ENCODE data around the gene FXYD2.
"Not testable (repeated sequence)": the region's sequence is repeated elsewhere in the genome, so short reads cannot be mapped to it uniquely, and the experiment has no call there.

The FXYD2 gene

DNA sequence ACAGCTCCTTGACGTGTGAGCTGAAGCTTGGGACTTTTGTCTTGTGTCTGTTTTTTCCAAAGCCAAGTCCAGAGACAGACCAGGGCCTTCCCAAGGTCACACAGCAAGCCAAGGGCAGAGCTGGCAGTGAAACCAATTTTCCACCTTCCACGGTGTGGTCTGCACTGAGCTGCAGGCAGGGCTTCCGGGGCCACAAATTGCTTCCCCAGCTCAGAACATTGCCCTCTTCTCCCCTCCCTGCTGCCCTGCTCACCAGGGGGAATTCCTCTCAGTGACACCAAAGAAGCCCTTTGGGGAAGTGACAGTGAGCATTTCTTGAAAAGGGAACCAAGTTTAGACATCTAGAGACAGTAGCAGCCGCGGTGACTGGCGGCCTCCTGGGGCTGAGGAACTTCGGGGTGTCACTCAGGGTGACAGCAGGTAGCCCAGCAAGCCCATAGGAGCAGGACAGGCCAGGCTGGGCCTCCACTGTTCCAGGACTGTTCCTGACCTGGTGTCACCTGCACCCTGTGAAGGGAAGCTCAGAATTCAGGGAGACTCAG, 9.2 kb downstream of the FXYD2 start:
- Histone ChIP-seq H3K79me2 (ENCODE audit: insufficient read depth, low read length) (no peaks in the 10 kb centered on the region), H3K4me3 (ENCODE audit: low read depth, low read length, poor library complexity, severe bottlenecking) (no peak overlapping the region), H3F3A (ENCODE audit: insufficient read depth, low read length) (no peaks in the 10 kb centered on the region), H3K9me2 (ENCODE audit: low read depth, low read length) (no peaks in the 10 kb centered on the region), H3K9me3 (ENCODE audit: low read length) (no peaks in the 10 kb centered on the region), H3K36me3 (ENCODE audit: insufficient read depth, low read length) (no peaks in the 10 kb centered on the region), H3K27ac (ENCODE audit: low read depth, low read length, poor library complexity, severe bottlenecking) (no peak overlapping the region), H3K4me2 (ENCODE audit: low read length) (no peak overlapping the region; the same call in 1 of the 2 replicates), H3K27me3 (ENCODE audit: insufficient read depth, low read length) (no peaks in the 10 kb centered on the region), H3K4me1 (ENCODE audit: insufficient read depth, low read length, severe bottlenecking) (peaks cover 11% of the 10 kb centered on the region), H3K9ac (ENCODE audit: low read length) (no peak overlapping the region), H4K20me1 (ENCODE audit: insufficient read depth, low read length) (no peaks in the 10 kb centered on the region), H2AFZ (ENCODE audit: low read length) (no peak overlapping the region)
- no peak for TF ChIP-seq EZH2 (IDR thresholded peaks at IDR 0.05; ENCODE audit: borderline replicate concordance, low read length)
- TF ChIP-seq, protein P1, sequence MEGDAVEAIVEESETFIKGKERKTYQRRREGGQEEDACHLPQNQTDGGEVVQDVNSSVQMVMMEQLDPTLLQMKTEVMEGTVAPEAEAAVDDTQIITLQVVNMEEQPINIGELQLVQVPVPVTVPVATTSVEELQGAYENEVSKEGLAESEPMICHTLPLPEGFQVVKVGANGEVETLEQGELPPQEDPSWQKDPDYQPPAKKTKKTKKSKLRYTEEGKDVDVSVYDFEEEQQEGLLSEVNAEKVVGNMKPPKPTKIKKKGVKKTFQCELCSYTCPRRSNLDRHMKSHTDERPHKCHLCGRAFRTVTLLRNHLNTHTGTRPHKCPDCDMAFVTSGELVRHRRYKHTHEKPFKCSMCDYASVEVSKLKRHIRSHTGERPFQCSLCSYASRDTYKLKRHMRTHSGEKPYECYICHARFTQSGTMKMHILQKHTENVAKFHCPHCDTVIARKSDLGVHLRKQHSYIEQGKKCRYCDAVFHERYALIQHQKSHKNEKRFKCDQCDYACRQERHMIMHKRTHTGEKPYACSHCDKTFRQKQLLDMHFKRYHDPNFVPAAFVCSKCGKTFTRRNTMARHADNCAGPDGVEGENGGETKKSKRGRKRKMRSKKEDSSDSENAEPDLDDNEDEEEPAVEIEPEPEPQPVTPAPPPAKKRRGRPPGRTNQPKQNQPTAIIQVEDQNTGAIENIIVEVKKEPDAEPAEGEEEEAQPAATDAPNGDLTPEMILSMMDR (IDR thresholded peaks at IDR 0.05; ENCODE audit: low read length), result no peak

DNA sequence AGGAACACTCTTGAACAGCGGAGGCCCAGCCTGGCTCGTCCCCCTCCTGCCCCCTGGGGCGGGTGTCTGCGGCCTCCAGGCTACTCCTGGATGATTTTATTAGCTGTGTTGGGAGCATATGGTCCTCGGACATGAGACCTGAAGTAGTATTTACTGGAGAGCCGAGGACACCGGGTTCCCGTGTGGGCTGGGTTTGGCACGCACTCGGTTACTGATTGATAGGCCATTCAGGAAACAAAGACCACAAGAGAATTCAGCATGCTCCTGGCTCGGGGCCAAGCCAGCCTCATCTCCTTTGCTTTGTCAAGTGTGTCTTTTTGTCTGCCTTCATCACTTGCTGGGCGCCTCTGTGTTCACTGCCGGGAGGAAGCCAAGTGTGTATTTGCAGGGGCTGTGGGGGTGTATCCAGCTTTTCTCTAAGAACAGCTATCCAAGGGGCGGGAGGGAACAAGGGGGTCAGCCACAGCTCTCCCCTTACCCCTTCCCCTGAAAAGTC, 9.7 kb downstream of the FXYD2 start:
- H3F3A ChIP-seq (ENCODE audit: insufficient read depth, low read length), result no peaks in the 10 kb centered on the region
- no peak for TF ChIP-seq EZH2 (IDR thresholded peaks at IDR 0.05; ENCODE audit: borderline replicate concordance, low read length)
- TF ChIP-seq, protein P1 (IDR thresholded peaks at IDR 0.05; ENCODE audit: low read length), result no peak
- no peaks in the 10 kb centered on the region for H4K20me1 ChIP-seq (ENCODE audit: insufficient read depth, low read length)
- no peak overlapping the region for H2AFZ ChIP-seq (ENCODE audit: low read length)
- H3K4me3 ChIP-seq (ENCODE audit: low read depth, low read length, poor library complexity, severe bottlenecking), result no peak overlapping the region
- no peak overlapping the region; the same call in 1 of the 2 replicates for H3K4me2 ChIP-seq (ENCODE audit: low read length)
- no peak overlapping the region for H3K9ac ChIP-seq (ENCODE audit: low read length)
- H3K9me2 ChIP-seq (ENCODE audit: low read depth, low read length), result no peaks in the 10 kb centered on the region
- H3K79me2 ChIP-seq (ENCODE audit: insufficient read depth, low read length), result no peaks in the 10 kb centered on the region
- H3K27ac ChIP-seq (ENCODE audit: low read depth, low read length, poor library complexity, severe bottlenecking), result no peak overlapping the region
- H3K4me1 ChIP-seq (ENCODE audit: insufficient read depth, low read length, severe bottlenecking), result peaks cover 11% of the 10 kb centered on the region
- no peaks in the 10 kb centered on the region for H3K27me3 ChIP-seq (ENCODE audit: insufficient read depth, low read length)
- no peaks in the 10 kb centered on the region for H3K36me3 ChIP-seq (ENCODE audit: insufficient read depth, low read length)
- H3K9me3 ChIP-seq (ENCODE audit: low read length), result no peaks in the 10 kb centered on the region

DNA sequence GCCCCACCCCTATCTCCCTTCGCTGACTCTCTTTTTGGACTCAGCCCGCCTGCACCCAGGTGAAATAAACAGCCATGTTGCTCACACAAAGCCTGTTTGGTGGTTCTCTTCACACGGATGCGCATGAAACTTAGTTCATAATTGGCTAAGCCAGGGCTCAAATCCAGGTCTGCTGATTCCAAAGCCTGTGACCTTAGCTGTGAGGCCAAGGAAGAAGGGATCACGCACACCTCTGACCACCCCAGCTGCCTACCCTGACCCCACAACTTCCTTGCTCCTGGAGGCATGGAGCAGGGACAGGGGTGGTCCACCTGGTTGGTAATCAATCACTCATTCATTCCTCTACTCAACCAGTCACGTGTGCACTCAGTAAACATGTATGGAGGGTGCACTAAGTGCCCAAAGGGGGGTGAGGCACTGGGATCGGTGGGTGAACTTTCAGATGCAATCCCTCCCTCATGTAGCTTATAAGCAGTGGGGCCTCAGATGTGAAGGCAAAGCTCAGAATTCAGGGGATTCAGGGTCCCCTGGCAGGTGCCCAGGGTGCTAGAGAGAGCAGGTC, 10.3 kb downstream of the FXYD2 start:
- Histone ChIP-seq H3K4me1 (ENCODE audit: insufficient read depth, low read length, severe bottlenecking) (peaks cover 11% of the 10 kb centered on the region), H3K9me2 (ENCODE audit: low read depth, low read length) (no peaks in the 10 kb centered on the region), H3K27me3 (ENCODE audit: insufficient read depth, low read length) (no peaks in the 10 kb centered on the region), H3K27ac (ENCODE audit: low read depth, low read length, poor library complexity, severe bottlenecking) (no peak overlapping the region), H3K4me2 (ENCODE audit: low read length) (no peak overlapping the region), H2AFZ (ENCODE audit: low read length) (no peak overlapping the region), H3K79me2 (ENCODE audit: insufficient read depth, low read length) (no peaks in the 10 kb centered on the region), H3F3A (ENCODE audit: insufficient read depth, low read length) (no peaks in the 10 kb centered on the region), H3K9me3 (ENCODE audit: low read length) (no peaks in the 10 kb centered on the region), H4K20me1 (ENCODE audit: insufficient read depth, low read length) (no peaks in the 10 kb centered on the region), H3K9ac (ENCODE audit: low read length) (no peak overlapping the region), H3K36me3 (ENCODE audit: insufficient read depth, low read length) (no peaks in the 10 kb centered on the region), H3K4me3 (ENCODE audit: low read depth, low read length, poor library complexity, severe bottlenecking) (no peak overlapping the region)
- TF ChIP-seq, protein P1 (IDR thresholded peaks at IDR 0.05; ENCODE audit: low read length), result no peak
- TF ChIP-seq EZH2 (IDR thresholded peaks at IDR 0.05; ENCODE audit: borderline replicate concordance, low read length), result no peak

DNA sequence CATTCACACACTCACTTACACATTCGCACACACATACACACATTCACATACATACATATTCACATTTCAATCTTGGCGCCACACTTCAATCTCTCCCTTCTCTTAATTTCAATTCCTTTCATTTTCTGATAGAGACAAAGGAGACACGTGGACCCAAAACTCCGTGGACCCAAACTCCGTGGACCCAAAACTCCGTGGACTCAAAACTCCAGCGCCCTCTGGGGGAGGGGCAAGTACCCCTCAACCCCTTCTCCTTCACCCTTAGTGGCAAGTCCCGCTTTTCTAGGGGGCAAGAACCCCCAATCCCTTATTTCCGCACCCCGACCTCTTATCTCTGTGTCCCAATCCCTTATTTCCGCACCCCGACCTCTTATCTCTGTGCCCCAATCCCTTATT, 14.5 kb downstream of the FXYD2 start:
- not testable (repeated sequence) for H3K79me2 ChIP-seq (ENCODE audit: insufficient read depth, low read length); H2AFZ ChIP-seq (ENCODE audit: low read length); H3K9ac ChIP-seq (ENCODE audit: low read length); H3K4me3 ChIP-seq (ENCODE audit: low read depth, low read length, poor library complexity, severe bottlenecking); H3F3A ChIP-seq (ENCODE audit: insufficient read depth, low read length); H3K4me1 ChIP-seq (ENCODE audit: insufficient read depth, low read length, severe bottlenecking); H3K9me2 ChIP-seq (ENCODE audit: low read depth, low read length); H3K27ac ChIP-seq (ENCODE audit: low read depth, low read length, poor library complexity, severe bottlenecking); H3K4me2 ChIP-seq (ENCODE audit: low read length); H4K20me1 ChIP-seq (ENCODE audit: insufficient read depth, low read length); H3K36me3 ChIP-seq (ENCODE audit: insufficient read depth, low read length); H3K9me3 ChIP-seq (ENCODE audit: low read length); H3K27me3 ChIP-seq (ENCODE audit: insufficient read depth, low read length)
